ENCODE results near the gene PAX9.
"Not testable (repeated sequence)": the region's sequence is repeated elsewhere in the genome, so short reads cannot be mapped to it uniquely, and the experiment has no call there.

The PAX9 gene

DNA sequence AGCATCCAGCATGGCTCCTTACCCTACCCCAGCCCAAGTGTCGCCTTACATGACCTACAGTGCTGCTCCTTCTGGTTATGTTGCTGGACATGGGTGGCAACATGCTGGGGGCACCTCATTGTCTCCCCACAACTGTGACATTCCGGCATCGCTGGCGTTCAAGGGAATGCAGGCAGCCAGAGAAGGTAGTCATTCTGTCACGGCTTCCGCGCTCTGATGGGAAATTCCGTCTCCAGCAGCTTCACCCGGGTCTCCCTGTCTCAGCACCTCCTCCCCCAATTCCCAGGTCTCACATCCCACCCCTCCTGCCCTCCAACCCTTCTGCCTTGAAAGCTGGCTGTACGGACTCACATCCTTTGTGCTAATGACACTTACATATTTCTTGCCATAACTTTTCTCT is 14.6 kb downstream of the PAX9 start:
- no peak for DNase-seq

DNA sequence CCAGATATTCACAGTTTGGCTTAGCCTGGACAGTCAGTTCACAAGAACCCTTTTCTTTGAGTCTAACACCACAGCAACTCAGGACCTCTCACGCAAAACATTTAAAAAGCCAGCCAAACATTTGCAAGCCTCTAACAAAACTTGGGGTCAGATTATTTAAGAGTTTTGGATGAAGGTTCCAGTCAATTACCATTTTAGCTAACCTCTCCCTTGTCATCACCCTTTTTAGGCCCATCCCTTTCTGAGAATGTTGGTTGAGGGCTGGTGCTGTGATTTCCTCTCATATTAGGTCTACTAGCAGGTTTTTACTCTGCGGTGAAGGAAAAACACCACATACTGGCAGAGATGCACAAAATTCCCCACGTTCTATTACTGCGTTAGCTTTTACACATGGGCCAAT is 20.7 kb downstream of the PAX9 start:
- no peak for DNase-seq

DNA sequence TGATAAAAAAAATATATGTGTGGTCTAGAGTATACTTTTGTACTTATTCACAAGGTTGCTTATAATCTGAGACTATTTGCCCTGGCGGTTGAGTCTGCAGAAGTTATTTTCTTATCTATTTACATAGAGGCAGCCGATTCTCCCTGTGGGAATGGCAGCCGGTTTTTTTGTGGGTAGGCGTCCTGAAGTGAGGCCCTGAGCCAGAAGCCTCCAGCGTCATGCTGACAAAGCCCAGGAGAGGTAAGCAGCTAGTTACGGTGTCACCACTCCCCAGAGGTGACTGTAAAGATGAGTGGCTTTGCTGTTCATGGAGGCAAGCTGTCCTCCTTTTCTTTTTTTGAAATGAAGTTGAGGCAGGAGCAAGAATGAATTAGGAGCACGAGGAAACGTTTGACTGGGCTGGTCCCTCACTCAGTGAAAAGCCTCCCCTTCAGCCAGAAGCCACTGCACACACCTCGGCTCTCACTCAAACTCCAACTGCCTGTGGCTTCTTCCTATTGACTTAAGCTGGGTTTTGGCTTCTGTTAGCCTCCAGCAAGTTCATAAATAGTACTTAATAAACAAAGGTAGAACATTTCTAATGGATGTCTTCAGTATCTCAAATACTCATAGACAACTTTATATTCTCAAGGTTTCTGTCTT is 21.5 kb downstream of the PAX9 start:
- DNase-seq: no peak

DNA sequence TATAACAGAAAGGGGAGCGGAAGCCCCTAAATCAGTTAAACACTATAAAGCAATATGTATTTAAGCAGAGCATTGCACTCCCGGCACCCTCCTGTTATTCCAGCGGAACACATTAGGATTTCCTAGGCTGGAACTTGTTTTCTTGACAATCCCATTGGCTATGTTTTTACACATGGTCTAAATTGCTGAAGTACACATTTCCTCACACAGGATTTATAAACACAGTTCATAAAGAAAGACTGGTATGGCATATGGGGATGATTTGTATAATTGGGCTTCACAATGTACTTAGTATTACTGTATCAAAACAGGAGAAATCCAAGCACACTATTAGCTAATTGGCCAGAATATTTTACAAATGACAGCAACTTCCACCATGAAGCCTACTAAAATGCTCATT is 23.3 kb downstream of the PAX9 start:
- DNase-seq: no peak

DNA sequence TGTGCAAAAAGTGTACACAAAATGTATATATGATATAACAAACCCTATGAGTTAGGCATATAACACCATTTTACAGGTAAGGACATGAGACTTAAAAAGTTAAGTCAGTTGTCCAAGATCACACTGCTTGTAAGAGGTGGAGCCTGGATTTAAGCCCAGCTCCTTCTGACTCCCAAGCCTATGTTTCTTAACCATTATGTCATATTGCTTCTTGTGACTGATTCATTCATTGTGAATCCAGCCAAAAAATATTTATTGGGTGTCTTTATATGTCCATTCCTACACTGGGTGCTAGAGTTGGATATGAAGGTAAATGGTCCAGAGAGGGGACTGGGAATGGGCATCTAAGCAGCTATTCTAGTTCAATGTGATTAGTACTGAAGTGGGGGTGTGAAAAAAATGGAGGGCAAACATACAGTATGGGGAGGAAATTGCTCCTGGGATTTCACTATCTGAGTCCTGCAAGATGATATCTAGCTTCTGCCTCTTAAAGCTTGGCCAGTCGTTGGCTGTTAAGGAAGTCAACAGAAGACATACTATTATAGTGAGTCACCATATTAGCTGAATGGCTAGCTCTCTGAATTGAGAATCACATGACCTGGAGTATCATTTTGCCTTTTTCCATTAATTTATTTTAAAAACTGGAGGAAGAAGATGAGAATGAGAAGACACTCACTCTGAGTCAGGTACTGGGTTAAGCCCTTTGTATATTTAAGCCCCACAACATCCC is 28.8 kb downstream of the PAX9 start:
- DNase-seq: no peak

DNA sequence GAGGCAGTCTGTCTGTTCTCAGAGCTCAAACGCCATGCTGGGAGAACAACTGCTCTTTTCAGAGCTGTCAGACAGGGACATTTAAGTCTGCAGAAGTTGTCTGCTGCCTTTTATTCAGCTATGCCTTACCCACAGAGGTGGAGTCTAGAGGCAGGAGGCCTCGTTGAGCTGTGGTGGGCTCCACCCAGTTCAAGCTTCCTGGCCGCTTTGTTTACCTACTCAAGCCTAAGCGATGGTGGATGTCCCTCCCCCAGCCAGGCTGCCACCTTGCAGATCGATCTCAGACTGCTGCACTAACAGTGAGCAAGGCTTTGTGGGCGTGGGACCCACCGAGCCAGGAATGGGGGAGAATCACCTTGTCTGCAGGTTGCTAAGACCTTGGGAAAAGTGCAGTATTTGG is 37.8 kb downstream of the PAX9 start:
- DNase-seq: not testable (repeated sequence)

DNA sequence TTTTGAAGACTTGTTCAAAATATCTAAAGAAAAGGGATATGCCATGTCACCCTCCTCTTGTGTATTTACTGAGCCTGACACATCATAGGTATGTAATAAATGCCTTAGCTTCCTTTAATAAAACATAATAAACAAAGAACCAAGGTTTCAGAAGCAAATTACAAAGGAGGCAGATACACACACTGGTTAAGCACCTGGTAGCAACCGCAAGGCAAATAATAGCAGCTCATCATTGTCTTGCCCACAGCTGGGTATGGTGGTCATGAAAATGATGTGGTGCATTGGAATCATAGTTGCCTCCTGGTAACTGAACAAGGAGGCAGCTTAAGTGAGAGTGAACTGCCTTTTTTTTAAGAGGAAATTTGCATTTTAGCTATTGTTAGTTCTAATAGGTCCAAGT is 39.0 kb downstream of the PAX9 start:
- DNase-seq: no peak

DNA sequence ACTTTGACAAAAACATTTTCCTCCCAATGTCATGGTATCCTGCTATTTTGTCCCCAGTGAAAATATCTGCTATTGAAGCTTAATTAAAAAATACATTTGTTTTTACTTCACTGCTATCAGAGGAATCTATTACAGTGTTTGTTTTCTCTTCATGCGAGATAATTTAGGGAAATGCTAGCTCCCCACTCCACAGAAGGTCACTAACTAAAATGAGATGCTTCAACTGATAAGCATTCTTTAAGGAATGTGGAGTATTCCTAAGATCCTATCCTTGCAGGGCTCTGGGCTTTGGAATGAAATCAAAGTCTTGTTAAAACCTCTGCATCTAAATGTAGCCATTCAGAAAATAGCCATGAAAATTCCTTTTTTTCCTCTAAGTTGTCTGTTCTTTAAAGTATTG is 39.5 kb downstream of the PAX9 start:
- no peak for DNase-seq

DNA sequence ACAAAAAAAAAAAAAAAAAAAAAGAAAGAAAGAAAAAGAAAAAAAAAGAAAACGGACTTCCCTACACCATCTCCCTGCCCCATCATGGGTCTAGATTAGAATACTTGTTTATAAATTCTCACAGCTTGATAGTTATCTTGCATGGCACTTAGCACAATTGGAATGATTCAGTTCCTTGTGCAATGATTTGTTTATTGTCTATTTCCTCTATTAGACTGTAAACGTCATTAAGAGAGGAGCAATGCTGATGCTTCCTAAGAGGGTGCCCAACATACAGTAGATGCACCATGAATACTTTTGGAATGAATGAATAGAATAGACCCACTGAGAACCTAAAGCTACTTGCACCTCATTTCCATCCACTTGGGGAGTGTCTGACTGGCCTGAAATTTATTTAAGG is 40.8 kb downstream of the PAX9 start:
- DNase-seq: no peak

DNA sequence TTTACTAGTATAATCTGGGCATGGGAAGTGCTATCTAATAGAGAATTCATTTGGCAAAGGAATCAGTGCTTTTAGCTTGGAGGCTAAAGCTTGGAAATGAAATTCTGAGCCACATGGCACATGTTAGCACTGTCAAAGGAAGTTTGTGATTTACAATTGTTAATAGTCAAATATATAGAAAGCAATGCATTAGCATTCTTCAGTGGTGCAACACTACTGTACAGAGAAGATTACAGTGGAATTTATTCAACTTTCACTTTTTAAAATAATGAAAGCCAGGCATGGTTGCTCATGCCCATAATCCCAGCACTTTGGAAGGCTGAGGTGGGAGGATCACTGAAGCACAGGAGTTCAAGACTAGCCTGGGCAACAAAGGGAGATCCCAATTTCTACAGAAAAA is 45.9 kb downstream of the PAX9 start:
- no peak for DNase-seq

DNA sequence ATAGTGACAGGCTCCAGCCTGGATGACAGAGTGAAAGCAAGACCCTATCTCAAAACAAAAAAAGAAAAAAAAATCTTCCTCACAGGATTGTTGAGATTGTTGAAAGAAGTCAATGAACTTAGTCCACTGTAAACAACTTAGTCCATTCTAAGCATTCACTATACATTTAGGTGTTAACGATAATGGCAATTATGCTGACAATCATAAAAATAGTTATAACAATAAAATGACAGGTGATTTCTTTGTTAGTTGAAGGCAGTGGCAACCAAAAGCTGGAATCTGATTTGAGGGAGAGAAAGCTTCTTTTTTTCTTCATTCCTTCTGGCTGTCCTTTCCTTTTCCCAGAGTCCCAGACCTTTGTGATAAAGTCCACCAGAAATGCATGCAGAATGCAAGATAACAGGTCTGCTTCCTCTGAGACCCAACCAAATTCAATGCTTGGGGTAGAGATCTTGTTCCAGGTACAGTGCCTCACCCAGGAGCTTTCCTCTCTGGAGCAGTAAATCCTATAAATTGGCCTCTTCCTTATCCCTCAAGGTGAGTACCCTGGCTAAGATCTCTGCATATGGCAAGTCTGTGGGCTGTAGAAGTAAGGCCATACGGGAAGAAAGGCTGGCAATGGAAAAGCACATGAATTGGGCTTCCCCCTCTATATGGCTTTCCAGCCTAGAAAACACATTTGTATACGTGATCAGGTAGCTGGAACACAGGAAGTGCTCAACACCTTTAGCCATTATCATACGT is 52.5 kb downstream of the PAX9 start:
- no peak for DNase-seq

DNA sequence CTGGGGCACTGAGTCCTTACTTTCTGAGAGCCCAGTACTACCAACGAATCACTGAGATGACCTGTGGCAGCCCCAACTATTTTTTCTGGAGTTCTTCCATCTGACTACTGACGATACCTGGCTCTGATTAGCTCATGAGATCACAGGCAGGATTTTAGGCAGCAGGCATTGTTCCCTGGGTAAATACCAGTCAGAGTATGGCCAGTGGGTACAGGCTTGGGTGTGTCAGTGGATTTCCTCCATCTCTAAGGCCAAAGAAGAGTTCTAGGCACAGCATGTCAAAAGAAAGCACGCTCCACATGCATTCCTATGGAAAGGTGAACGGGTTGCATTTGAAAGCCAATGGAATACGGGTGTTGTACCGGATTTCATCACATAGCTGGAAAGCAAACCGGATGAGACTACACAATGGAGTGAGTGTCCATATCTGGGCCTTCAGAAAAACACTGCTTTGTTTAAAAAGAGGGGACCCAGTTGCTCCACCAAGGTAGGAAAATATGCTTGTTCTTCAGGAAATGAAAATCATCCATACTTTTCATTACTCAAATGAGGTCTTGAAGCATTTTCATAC is 55.0 kb downstream of the PAX9 start:
- DNase-seq: no peak

DNA sequence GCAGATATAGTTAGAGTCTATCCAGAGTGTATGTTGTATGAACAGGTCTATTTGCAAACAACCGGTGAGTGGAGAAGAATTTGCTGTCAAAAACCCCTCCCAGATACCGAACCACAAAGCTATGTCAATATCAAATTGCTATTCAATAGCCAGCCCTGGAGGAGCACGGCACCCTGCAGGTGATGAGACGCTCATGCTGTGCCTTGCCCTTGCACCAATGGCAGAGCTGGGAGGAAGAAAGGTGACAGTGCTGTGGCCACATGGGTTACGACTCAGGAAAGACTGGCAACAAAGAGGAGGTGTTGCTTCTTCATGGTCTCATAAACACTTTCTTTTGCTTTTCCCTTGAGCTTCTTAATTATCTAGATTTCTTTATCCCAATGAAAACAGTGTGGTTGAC is 55.7 kb downstream of the PAX9 start:
- DNase-seq: no peak

DNA sequence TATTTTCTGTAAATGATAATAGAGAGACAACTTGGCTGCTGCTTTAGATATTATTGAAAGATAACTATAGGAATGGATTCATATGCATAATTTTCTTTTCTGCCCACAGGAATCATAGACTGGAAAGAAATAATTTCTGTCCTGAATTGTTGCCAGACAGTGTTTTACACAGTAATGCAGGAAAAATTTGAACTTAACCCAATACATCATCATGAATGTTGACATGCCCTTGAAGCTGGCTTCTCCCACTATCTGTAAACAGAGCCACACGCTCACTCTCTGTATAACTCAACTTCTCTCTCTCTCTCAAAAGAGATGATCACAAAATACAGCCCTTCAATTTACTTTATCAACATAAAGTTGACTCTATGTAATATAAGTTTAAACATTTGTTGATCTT is 56.6 kb downstream of the PAX9 start:
- no peak for DNase-seq

DNA sequence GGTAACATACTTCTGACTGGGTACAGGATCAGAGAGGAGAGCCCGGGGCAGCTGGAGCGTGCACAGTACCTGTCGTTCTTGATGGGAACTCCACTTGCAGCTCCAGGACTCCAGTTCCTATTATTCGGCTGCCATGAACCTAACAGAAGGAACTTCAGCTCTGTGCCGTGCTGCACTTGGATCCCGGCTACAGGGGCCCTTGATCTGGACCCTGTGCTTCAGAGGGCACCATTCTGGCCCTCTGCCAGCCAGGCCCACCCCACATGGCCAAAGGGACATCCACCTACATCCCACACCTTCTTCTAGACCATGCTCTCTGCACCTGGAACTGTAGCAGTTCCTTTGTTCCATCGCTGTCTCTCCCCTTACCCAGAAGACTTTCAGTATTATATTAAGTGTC is 58.2 kb downstream of the PAX9 start:
- no peak for DNase-seq

DNA sequence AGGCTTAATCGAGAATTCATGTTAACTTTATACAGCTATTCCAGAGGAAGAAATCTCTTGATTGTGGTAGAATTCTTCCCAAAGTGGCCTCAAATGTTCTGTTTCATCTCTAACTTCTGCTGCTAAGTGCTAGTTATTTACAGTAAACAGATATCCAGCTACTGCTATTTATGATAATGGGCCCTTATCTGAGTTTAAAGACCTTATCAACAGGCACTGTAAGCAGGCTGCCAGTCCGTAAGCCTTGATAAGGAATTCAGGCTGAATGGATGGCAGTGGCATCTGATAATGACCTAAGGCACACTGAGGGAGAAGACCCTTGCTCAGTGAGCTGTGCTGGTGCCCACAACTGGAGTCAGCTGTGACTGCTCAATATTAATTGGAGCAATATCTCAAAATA is 59.0 kb downstream of the PAX9 start:
- no peak for DNase-seq

DNA sequence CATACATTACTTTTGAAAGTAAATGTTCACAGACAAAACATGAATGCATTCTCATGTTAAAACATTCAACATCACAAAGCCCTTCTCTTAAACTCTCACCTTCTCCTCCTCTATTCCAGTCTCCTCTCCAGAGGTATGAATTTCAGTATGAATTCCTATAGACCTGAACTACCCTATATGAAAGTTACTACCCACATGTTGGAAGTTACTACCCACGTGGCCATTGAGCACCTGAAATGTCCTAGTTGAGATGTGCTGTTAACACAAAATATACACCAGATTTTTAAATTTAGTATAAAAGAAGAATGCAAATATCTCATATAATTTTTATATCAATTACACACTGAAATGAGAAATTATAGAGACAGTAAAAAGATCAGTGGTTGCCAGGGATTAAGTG is 60.2 kb downstream of the PAX9 start:
- DNase-seq: no peak

DNA sequence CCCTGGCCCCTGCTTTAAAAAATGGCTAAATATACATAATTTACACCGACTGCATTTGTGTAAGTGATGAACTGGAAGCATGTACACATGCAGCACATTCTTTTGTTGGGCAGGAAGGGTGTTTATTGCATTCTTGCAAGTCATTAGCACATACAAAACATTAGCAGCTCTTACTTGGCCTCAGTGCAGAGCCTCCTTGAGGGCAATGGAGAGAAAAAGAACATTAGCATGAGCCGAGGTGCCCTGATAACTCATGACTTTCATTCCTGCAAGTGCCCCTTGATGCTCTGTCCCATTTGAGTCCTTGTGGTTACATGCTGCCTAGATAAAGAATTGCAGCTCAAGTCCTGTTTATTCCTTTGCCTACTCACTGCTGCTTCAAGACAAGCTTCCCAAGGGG is 61.9 kb downstream of the PAX9 start:
- DNase-seq: no peak

DNA sequence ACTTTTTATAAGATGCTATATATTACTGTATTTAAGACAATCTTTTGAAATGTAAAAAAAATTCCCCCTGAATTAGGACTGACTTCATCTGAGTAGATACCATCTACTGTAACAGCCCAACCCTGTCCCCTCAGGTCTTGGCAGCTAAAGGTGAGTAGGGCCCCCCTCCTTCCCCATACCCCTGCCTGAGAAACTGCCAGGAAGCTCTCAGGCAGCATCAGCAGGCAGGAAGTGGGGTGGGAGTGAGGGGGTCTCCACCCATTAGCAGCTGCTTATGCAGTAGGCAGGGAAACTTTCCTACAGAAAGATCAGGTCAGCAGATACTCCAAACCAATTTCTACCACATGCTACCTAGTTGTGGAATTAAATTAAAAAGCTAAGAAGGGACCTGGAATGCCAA is 62.5 kb downstream of the PAX9 start:
- no peak for DNase-seq

DNA sequence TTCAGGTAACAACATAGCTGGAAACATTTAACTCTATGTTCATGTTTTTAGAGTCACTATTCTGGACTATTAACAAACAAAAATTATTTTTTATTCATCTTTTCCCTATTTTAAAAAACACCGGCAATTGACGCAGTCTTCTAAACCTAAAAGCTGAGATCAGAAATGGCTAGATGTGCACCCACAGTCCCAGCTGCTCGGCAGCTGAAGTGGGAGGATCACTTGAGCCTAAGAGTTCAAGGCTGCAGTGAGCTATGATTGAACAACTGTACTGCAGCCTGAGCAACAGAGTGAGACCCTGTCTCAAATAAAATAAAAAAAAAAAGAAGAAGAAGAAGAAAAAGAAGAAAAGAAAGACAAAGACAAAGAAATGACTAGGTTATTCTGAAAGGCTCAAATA is 64.5 kb downstream of the PAX9 start:
- DNase-seq: no peak

Measured in activated CD4-positive, CD25-positive, alpha-beta regulatory T cell treated with anti-CD3 and anti-CD28 coated beads, Interleukin-2, amount 50 U/mL, for 72 hours (primary cell).